Esophagus muscularis mucosa (tissue), 3 donors: Measurements from ENCODE around the gene NREP.
A peak's percentile ranks its signal among the peaks of the same experiment; 100 is the strongest.

Experiments
- POLR2A ChIP-seq: fragments of 450-650 bp; IDR thresholded peaks from one replicate; pipeline ENCODE4 v1.6.1; 2017; ENCODE audit warnings: antibody characterized with exemption, moderate library complexity, mild to moderate bottlenecking, low read depth
- POLR2AphosphoS5 ChIP-seq, 2 donors: sonication (generic); formaldehyde crosslinking; IDR thresholded peaks; one replicate each; pipeline ENCODE4 v1.6.1; 2017; ENCODE audit warnings: antibody characterized with exemption in 2 of 2
- TF ChIP-seq, protein P1 (sequence below), 3 experiments: fragments of 200-600 bp in 2 of 3; fragments of 450-650 bp in 1 of 3; sonication (generic) in 2 of 3; IDR thresholded peaks; one replicate each; pipeline ENCODE4 v1.5.1; 2017 to 2019; ENCODE audit warnings: antibody characterized with exemption in 3 of 3, mild to moderate bottlenecking in 2 of 3, moderate library complexity in 1 of 3

DNA sequence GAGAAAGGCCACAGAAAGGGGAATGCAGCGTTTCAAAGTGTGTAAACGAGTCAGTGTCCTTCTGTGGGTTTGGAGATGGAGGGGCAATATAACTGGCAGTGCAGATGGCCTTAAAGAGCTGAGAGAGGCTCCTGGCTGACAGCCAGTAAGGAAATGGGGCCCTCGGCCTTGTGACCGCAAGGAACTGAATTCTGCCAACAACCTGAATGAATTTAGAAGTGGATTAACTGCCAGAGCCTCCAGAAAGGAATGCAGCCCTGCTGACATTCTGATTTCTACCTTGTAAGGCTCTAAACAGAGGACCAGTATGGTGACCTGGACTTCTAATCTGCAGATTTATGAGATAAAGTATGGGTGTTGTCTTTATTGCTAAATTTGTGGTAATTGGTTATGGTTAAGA is 17.5 kb upstream of the NREP start:
- TF ChIP-seq POLR2A (no peak), POLR2AphosphoS5 (IDR thresholded peaks at IDR 0.05) (peak in 1 of 2 donors; percentile 26)
- TF ChIP-seq, protein P1, sequence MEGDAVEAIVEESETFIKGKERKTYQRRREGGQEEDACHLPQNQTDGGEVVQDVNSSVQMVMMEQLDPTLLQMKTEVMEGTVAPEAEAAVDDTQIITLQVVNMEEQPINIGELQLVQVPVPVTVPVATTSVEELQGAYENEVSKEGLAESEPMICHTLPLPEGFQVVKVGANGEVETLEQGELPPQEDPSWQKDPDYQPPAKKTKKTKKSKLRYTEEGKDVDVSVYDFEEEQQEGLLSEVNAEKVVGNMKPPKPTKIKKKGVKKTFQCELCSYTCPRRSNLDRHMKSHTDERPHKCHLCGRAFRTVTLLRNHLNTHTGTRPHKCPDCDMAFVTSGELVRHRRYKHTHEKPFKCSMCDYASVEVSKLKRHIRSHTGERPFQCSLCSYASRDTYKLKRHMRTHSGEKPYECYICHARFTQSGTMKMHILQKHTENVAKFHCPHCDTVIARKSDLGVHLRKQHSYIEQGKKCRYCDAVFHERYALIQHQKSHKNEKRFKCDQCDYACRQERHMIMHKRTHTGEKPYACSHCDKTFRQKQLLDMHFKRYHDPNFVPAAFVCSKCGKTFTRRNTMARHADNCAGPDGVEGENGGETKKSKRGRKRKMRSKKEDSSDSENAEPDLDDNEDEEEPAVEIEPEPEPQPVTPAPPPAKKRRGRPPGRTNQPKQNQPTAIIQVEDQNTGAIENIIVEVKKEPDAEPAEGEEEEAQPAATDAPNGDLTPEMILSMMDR (IDR thresholded peaks at IDR 0.05), result no peak
